Activated T-cell treated with anti-CD3 and anti-CD28 coated beads for 48 hours (primary cell): Measurements from ENCODE around the gene MYO9B.
A peak's percentile ranks its signal among the peaks of the same experiment; 100 is the strongest.

ENCODE experiments used
- DNase-seq: peaks from one replicate; pipeline ENCODE4 v3.0.0-alpha.2; 2020; ENCODE audit warnings: low read depth

The MYO9B gene

GRCh38 chr19:17075035-17075863 lies at the start of gene MYO9B, which contains the start of gene HAUS8:
Gene MYO9B (plus strand): TSS chr19:17075777. CDS start chr19:17101718, 25,941 bp downstream.
Gene HAUS8 (minus strand): TSS chr19:17075452. CDS start chr19:17075422, 30 bp downstream.
- DNase-seq = peak; percentile 99

GRCh38 chr19:17025991-17026658 lies 49.5 kb upstream of the MYO9B start:
- DNase-seq = no peak

DNA sequence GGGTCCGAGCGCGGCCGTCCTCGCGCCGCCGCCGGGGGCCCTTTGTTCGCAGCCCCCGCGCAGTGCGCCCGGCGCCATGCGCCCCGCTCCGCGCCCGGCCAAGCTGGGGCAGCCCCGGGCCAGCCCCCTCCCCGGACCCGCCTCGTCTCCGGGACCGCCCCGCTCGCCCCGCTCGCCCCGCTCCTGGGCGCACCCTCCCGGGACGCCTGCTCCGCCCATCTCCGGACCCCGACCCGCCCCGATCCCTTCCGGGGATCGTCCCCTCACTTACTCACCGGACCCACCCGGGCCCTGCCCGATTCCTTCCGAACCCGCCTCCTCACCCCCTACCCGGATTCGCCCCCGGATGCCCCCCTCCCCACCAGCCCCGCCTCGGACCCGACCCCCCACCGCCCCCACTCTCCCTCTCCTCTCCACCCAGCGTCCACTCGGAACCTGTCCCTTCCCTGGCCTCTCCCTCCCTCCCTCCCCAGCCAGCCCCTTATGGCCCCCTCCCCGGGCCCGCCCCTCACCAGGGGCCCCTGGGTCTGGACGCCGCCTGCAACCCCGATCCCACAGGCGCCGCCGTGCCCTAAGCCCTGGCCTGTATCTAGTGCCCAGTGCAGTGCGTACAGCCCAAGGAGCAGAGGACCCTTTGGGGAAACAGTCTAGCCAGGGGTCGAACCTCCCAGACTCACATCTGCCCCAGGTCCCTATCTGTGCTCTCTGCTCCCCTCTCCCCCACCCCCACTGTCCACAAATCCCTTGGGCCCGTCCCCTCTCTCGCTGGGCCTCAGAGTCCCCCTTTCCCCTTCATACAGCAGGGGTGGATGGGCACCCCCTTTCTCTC lies 48.7 kb upstream of the MYO9B start, which contains the start of gene CPAMD8:
Gene CPAMD8 (minus strand): TSS at position 105 of the 829 bp plus-strand sequence. CDS start 168 bp downstream, outside the sequence.
- no peak for DNase-seq

- DNase-seq = no peak
Measured at GRCh38 chr19:17027535-17027975, 48.0 kb upstream of the MYO9B start.

GRCh38 chr19:17031741-17032140 lies 43.8 kb upstream of the MYO9B start:
- no peak for DNase-seq

DNA sequence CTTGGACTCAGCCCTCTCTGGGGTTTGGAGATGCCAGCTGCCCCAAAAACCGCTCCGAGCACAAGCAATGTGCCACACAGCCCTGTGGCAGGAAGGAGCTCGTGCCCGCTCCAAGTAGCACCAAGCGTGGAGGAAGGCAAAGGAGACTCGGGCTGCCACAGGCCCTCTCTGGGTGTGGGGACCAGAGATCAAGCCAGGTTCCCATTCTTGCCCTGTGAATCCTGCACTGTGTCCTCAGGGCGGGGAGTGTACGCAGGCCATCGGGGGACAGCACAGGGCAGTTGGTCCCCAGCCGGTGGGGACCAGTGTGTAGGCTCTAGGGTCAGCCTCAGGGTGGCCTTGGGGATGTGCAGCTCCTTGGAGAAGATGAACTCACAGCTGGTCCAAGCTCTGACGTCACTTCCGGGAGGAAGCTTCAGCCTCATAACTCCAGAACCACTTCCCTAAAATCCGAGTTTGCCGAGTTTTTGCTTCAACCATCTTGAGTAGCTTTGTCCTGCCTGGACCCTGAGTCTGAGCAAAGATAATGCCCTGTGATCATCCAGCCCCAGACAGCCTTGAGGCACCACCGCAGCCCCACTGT lies 39.6 kb upstream of the MYO9B start:
- DNase-seq = no peak

DNA sequence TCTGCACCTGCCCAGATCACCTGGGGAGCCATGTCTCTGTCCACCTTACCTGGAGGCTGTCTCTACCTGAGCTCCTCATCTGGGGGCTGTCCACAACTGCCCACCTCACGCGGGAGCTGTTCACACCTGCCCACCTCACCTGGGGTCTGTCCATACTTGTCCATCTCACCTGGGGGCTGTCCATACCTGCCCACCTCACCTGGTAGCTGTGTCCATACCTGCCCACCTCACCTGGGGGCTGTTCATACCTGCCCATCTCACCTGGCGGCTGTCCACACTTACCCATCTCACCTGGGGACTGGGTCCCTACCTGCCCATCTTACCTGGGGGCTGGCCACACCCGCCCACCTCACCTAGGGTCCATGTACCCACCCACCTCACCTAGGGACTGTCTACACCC lies 38.9 kb upstream of the MYO9B start:
- no peak for DNase-seq

- DNase-seq = no peak
Measured at GRCh38 chr19:17037184-17037583, 38.4 kb upstream of the MYO9B start.

DNA sequence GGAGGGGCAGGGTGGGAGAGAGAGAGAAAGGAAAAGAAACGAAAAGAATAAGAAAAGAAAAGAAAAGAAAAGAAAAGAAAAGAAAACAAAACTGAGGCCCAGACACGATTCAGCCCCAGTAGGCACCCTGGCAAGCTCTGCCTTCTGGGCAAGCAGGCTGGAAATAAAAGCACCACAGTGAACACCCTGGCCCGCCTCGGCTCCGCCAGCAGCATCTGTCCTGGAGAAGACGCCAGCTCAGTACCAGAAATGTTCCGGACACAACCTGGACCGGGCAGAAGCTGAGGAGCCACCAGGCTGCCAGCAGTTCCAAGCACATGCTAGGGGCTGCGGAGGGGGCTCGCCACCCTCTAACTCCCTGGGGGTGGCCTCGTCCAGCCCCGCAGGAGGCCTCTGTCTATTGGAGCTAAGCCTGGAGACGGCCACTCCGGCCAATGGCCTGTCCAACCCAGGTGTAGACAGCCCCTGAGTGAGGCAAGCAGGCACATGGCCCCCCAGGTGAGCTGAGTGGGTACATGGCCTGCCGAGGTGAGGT lies 37.5 kb upstream of the MYO9B start:
- DNase-seq = no peak

GRCh38 chr19:17041976-17042375 lies 33.6 kb upstream of the MYO9B start:
- DNase-seq = no peak

DNA sequence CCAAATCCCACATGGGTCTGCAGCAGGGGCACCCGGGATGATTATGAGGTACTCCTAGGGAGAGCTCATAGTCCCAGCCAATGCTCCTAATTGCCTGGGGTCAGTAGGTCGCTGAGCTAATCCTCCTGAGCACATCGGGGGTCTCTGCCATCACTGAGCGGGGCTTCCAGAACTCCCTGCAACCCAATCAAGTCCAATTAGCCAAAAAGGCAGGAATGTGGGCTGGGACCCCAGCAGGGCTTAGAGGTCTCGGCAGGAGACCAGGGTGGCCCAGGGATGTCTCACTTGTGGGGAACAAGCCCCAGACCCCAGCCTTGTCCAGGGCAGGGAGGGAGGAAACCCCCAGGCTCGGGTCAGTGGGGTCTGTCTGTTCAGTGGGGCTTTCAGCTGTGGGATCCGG lies 31.8 kb upstream of the MYO9B start:
- no peak for DNase-seq

- DNase-seq = no peak
Measured at GRCh38 chr19:17045907-17046502, 29.6 kb upstream of the MYO9B start.

- no peak for DNase-seq
Measured at GRCh38 chr19:17048885-17049453, 26.6 kb upstream of the MYO9B start.

DNA sequence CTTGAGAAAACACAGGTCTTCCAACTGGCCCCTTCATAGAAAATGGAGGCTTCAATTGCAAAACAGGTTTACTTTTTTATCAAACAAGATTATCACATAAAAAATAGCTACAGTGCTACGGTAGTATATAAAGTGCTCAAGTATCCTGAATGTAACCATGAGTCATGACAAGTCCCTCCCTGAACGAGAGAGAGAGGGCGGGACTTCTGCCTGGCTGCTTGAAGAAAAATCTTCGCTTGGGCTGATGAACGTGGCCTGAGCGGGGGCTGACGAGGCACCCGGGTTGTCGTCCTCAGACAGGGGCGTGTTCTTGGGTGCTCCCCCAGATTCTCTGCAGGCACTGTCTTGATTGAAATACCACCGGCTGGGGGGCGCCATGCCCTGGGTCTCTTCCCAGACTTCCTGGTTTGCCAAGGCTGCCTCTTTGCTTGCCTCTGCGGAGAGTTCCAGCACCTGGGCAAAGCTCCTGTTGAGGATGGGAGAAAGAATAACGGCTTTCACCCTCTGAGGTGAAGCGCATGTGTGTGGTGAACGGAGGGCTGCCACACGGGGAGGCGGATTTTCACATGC lies 25.8 kb upstream of the MYO9B start:
- DNase-seq = no peak

GRCh38 chr19:17052439-17052838 lies 23.1 kb upstream of the MYO9B start:
- no peak for DNase-seq

GRCh38 chr19:17054746-17055145 lies 20.8 kb upstream of the MYO9B start:
- no peak for DNase-seq

- DNase-seq = no peak
Measured at GRCh38 chr19:17055636-17056035, 19.9 kb upstream of the MYO9B start.

DNA sequence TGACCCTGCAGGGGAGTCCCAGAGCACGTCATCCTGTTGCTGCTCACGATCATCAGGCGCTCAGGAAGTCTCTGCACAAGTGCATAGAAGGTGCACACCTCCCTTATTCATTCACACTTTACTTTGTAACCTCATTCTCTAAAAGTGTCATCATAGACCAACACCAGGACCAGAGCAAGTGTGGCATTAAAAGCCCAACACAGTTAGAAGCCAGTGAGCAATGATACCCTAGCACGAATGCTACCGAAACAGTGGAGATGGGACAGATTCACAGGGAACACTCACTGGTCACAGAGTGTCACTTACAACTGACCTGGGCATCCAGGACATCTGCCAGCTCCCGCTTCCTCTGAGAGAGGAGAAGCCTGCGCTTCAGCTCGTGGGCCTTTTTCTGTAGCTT lies 17.3 kb upstream of the MYO9B start:
- no peak for DNase-seq

- no peak for DNase-seq
Measured at GRCh38 chr19:17060802-17061201, 14.8 kb upstream of the MYO9B start.

GRCh38 chr19:17061205-17061604 lies 14.4 kb upstream of the MYO9B start:
- no peak for DNase-seq

DNA sequence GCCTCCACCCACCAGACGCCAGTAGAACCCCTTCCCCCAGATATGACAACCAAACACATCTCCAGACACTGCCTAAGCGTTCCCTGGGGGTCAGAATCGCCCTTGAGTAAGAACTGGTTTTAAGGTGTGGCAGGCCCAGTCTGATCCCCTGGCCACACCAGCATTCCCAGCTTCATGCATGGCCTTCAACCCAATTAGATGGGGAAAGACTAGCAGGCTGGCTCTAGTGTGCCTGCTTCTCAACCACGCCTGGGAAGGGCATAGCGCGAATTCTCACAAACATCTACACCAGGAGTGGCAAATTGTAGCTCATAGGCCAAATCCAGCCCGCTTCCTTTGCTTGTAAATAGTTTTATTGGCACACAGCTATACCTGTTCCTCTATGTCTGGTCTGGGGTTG lies 13.9 kb upstream of the MYO9B start:
- DNase-seq = no peak
